HG02610 (cell line): ENCODE results near the gene LAMC3.
"Not testable (repeated sequence)": the region's sequence is repeated elsewhere in the genome, so short reads cannot be mapped to it uniquely, and the experiment has no call there.

Source experiments
- ATAC-seq: cut with Tn5 transposase; IDR thresholded peaks from one replicate; pipeline ENCODE4 v1.9.1; 2021; ENCODE audit warnings: mild to moderate bottlenecking, moderate library complexity; ENCODE audit not compliant: unreplicated experiment

LAMC3 gene

GRCh38 chr9:130990978-130991777, 17.8 kb upstream of the LAMC3 start:
- no peak for ATAC-seq

- ATAC-seq: no peak
Observed at GRCh38 chr9:130991778-130992681, 16.9 kb upstream of the LAMC3 start.

GRCh38 chr9:130992682-130993032, 16.3 kb upstream of the LAMC3 start:
- no peak for ATAC-seq

GRCh38 chr9:130993303-130994030, 15.5 kb upstream of the LAMC3 start:
- no peak for ATAC-seq

- no peak for ATAC-seq
Observed at GRCh38 chr9:130994135-130995085, 14.6 kb upstream of the LAMC3 start.

- ATAC-seq: no peak
Observed at GRCh38 chr9:130995086-130996011, 13.6 kb upstream of the LAMC3 start.

- no peak for ATAC-seq
Observed at GRCh38 chr9:130996205-130996604, 12.8 kb upstream of the LAMC3 start.

- ATAC-seq: no peak
Observed at GRCh38 chr9:130996676-130997394, 12.1 kb upstream of the LAMC3 start.

- ATAC-seq: no peak
Observed at GRCh38 chr9:130997395-130997684, 11.6 kb upstream of the LAMC3 start.

GRCh38 chr9:130997925-130998596, 10.9 kb upstream of the LAMC3 start:
- ATAC-seq: no peak

- no peak for ATAC-seq
Observed at GRCh38 chr9:130998597-130999244, 10.3 kb upstream of the LAMC3 start.

GRCh38 chr9:130999245-130999623, 9.7 kb upstream of the LAMC3 start:
- ATAC-seq: no peak

GRCh38 chr9:131000526-131000925, 8.4 kb upstream of the LAMC3 start:
- ATAC-seq: not testable (repeated sequence)

- ATAC-seq: no peak
Observed at GRCh38 chr9:131001021-131001420, 8.0 kb upstream of the LAMC3 start.

- ATAC-seq: no peak
Observed at GRCh38 chr9:131001990-131002389, 7.0 kb upstream of the LAMC3 start.

GRCh38 chr9:131006601-131007000, 2.4 kb upstream of the LAMC3 start:
- no peak for ATAC-seq

GRCh38 chr9:131008086-131008485, 888 bp upstream of the LAMC3 start:
- ATAC-seq: no peak

GRCh38 chr9:131008563-131008908, 438 bp upstream of the LAMC3 start:
- ATAC-seq: no peak
